Ovary (tissue), 9 donors: ENCODE data around the gene SPINK13. TPM values are rescaled to one million over a fixed set of nuclear protein-coding genes. Genes with fewer than 3 reads are reported as not detected.
"Not testable (repeated sequence)": the region's sequence is repeated elsewhere in the genome, so short reads cannot be mapped to it uniquely, and the experiment has no call there.

Experiments
- DNase-seq, 5 donors: peaks; one replicate each; pipeline ENCODE4 v3.0.0-alpha.2; 2019 to 2020
- H3K27ac ChIP-seq, 2 donors: fragments of 200-600 bp; one replicate each; pipeline versions ENCODE4 v1.5.1 to v1.8.0; 2019 to 2022
- H3K27me3 ChIP-seq: fragments of 200-600 bp; one replicate; pipeline ENCODE4 v1.8.0; 2022
- H3K36me3 ChIP-seq: fragments of 200-600 bp; sonication (generic); one replicate; pipeline ENCODE4 v1.5.1; 2019
- H3K4me1 ChIP-seq: one replicate; pipeline ENCODE4 v1.8.1; 2013; ENCODE audit warnings: mild to moderate bottlenecking, moderate library complexity; ENCODE audit not compliant: insufficient read depth
- H3K4me3 ChIP-seq: fragments of 200-600 bp; sonication (generic); one replicate; pipeline ENCODE4 v1.5.1; 2017
- H3K9me3 ChIP-seq, 2 donors: fragments of 200-600 bp in 1 of 2; sonication (generic) in 1 of 2; one replicate each; pipeline versions ENCODE4 v1.5.1 to v1.8.1; 2013 to 2019; ENCODE audit warnings: mild to moderate bottlenecking in 1 of 2, moderate library complexity in 1 of 2
- EP300 ChIP-seq: sonication (generic); formaldehyde crosslinking; IDR thresholded peaks from one replicate; pipeline ENCODE4 v1.6.1; 2017; ENCODE audit warnings: antibody characterized with exemption
- POLR2A ChIP-seq: fragments of 450-650 bp; IDR thresholded peaks from one replicate; pipeline ENCODE4 v1.6.1; 2017; ENCODE audit warnings: antibody characterized with exemption, mild to moderate bottlenecking, moderate library complexity
- WGBS, 3 donors: extraction: QIAGEN DNeasy Blood & Tissue Kit in 1 of 3; methylation state at CpG; one replicate each; pipeline versions ENCODE4 v1.1.5 to v1.1.7; 2013 to 2017; 5-methylcytosine and 5-hydroxymethylcytosine counted together
- intact Hi-C, 4 donors: fragments of 100-400 bp; cut with DNase I; formaldehyde crosslinking; loops; one replicate each; pipeline versions ENCODE4 v1.11.0 to v1.15.1; 2022 to 2023
- polyA plus RNA-seq, 2 donors: library from polyadenylated mRNA; stranded (reverse); fragments of 200-250 nt in 1 of 2; fragments of 350-450 nt in 1 of 2; fragmentation: Illumina TruSeq in 1 of 2; extraction: RNeasy Lipid Tissue Mini Kit (QIAGEN cat#74804) in 1 of 2; gene quantifications; one replicate each; pipeline ENCODE4 v1.2.3, GENCODE V29; 2013 to 2014
- total RNA-seq, 7 donors: library from RNA; depleted of rRNA in 2 of 7; stranded (reverse); fragments of >200 nt in 2 of 7; fragmentation: NEBNext Ultra II Directional in 3 of 7; extraction: Animal tissue kit (Norgen Biotek cat#: 25700) in 3 of 7; gene quantifications; one replicate each; pipeline versions ENCODE4 v1.1.0 to v1.2.4, GENCODE V29; 2016 to 2023
- TF ChIP-seq, protein P1 (sequence below), 3 donors: fragments of 450-650 bp in 2 of 3; fragments of 200-600 bp in 1 of 3; IDR thresholded peaks; one replicate each; pipeline versions ENCODE4 v1.5.1 to v1.8.0; 2016 to 2022; ENCODE audit warnings: antibody characterized with exemption in 3 of 3, mild to moderate bottlenecking in 1 of 3
- donor health status: DM: no; HTN: no; CAD: no; lungs with moderate emphysema.
- donor health status: DM: no; HTN: no; CAD: no.
- donor health status: Bipolar disorder and iron deficiency.
- donor health status: DM: yes; HTN: yes; CAD: no.
- donor health status: DM: no; HTN: no; CAD: no.
- donor health status: DM: yes; HTN: yes; CAD: no.

The SPINK13 gene
- total and polyA plus RNA-seq, 9 donors = 0.21 to 5.7 (median 1.4) TPM; not detected in 5

DNA sequence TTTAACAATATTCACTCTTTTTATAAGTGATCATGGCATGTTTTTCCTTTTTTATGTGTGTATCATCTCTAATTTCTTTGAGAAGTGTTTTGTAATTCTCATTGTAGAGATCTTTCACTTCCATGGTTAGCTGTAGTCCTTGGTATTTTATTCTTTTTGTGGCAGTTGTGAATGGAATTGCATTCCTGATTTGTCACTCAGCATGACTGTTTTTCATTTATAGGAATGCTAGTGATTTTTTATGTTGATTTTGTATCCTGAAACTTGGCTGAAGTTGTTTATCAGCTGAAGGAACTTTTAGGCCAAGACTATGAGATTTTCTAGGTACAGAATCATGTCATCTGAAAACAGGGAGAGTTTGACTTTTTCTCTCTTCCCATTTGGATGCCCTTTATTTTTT lies 13.1 kb upstream of the SPINK13 start:
- no peak for DNase-seq
- H3K27ac ChIP-seq = no peak overlapping the region
- no peaks in the 10 kb centered on the region for H3K4me1 ChIP-seq
- intact Hi-C loops = no loop called here
- no peak overlapping the region for H3K4me3 ChIP-seq
- no peaks in the 10 kb centered on the region for H3K36me3 ChIP-seq
- TF ChIP-seq, protein P1, sequence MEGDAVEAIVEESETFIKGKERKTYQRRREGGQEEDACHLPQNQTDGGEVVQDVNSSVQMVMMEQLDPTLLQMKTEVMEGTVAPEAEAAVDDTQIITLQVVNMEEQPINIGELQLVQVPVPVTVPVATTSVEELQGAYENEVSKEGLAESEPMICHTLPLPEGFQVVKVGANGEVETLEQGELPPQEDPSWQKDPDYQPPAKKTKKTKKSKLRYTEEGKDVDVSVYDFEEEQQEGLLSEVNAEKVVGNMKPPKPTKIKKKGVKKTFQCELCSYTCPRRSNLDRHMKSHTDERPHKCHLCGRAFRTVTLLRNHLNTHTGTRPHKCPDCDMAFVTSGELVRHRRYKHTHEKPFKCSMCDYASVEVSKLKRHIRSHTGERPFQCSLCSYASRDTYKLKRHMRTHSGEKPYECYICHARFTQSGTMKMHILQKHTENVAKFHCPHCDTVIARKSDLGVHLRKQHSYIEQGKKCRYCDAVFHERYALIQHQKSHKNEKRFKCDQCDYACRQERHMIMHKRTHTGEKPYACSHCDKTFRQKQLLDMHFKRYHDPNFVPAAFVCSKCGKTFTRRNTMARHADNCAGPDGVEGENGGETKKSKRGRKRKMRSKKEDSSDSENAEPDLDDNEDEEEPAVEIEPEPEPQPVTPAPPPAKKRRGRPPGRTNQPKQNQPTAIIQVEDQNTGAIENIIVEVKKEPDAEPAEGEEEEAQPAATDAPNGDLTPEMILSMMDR (IDR thresholded peaks at IDR 0.05) = no peak
- TF ChIP-seq POLR2A (no peak), EP300 (no peak)
- H3K27me3 ChIP-seq = no peaks in the 10 kb centered on the region
- no peaks in the 10 kb centered on the region for H3K9me3 ChIP-seq

DNA sequence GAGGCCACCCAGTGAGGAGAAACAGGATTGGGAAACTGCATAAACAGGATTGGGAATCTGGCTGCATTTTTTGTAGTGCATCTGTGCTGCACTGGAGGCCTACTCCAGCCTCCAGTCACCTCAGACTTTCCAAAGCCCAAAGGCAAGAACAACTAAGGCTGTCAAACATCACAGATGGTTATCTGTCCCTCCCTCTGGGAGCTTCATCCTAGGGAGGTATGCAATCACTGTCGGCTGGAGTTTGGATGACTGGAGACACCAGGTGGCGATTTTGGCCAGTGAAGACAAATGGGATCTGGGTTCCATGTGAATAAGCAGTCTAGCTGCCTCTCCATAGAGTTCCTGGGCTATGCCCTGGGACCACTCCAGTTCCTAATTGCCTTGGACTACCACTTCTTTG lies 9.3 kb upstream of the SPINK13 start:
- no peak for DNase-seq
- H3K27ac ChIP-seq = no peak overlapping the region
- H3K4me3 ChIP-seq = no peak overlapping the region
- no peak for TF ChIP-seq EP300
- TF ChIP-seq, protein P1 (IDR thresholded peaks at IDR 0.05) = no peak
- TF ChIP-seq POLR2A = no peak
- H3K27me3 ChIP-seq = no peaks in the 10 kb centered on the region
- H3K36me3 ChIP-seq = no peaks in the 10 kb centered on the region
- H3K4me1 ChIP-seq = no peaks in the 10 kb centered on the region
- 62 to 81% (median 78%) methylated on average over 2 of the region's 2 CpGs for WGBS, 3 donors
- no peaks in the 10 kb centered on the region for H3K9me3 ChIP-seq
- intact Hi-C loops = no loop called here

DNA sequence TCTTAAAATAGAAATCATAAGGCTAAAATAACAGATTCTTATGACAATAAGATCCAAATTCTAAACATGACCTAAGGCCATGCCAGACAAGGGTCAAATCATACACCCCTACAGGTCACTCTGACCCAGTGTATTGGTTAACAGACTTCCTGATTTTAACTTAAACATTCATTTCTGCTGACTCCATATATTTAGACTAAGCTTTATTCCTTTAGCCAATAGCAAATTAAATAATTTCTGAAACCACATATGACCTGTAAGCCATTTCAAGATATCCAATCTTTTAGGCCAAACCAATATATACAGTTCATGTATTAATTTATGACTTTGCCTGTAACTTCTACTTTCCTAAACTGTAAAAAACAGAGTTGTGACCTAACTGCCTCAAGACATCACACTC lies 7.4 kb upstream of the SPINK13 start:
- Histone ChIP-seq H3K36me3 (no peaks in the 10 kb centered on the region), H3K27me3 (no peaks in the 10 kb centered on the region), H3K4me3 (no peak overlapping the region), H3K9me3 (no peaks in the 10 kb centered on the region), H3K27ac (no peak overlapping the region), H3K4me1 (no peaks in the 10 kb centered on the region)
- DNase-seq = no peak
- TF ChIP-seq POLR2A (no peak), EP300 (no peak)
- TF ChIP-seq, protein P1 (IDR thresholded peaks at IDR 0.05) = no peak
- intact Hi-C loops = no loop called here

DNA sequence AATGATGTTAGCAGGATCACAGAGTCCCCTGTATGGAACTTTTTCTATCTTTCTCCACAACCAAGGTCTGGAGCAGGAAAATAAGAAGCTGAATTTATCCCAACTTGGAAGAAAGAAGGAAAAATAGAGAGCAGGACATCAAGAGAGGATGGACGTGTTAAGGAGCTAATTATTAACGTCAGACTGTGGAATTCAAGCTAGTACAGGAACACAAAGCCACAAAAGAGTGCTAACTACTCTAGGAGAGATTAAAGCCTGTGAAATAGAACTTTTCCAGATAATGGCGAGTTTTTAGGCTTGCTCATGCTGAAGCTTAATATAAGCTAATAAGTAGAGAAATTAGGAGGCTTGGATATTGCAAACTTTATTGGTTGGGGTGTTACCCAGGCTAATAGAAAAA lies 632 bp upstream of the SPINK13 start:
- no peaks in the 10 kb centered on the region for H3K27me3 ChIP-seq
- 36 to 43% (median 38%) methylated on average over 3 of the region's 3 CpGs for WGBS, 3 donors
- no peaks in the 10 kb centered on the region for H3K36me3 ChIP-seq
- no peak overlapping the region for H3K27ac ChIP-seq
- H3K9me3 ChIP-seq = no peaks in the 10 kb centered on the region
- no peak for DNase-seq
- TF ChIP-seq EP300 = no peak
- TF ChIP-seq, protein P1 (IDR thresholded peaks at IDR 0.05) = no peak
- TF ChIP-seq POLR2A = no peak
- no peak overlapping the region for H3K4me3 ChIP-seq
- H3K4me1 ChIP-seq = no peaks in the 10 kb centered on the region
- intact Hi-C loops = no loop called here

DNA sequence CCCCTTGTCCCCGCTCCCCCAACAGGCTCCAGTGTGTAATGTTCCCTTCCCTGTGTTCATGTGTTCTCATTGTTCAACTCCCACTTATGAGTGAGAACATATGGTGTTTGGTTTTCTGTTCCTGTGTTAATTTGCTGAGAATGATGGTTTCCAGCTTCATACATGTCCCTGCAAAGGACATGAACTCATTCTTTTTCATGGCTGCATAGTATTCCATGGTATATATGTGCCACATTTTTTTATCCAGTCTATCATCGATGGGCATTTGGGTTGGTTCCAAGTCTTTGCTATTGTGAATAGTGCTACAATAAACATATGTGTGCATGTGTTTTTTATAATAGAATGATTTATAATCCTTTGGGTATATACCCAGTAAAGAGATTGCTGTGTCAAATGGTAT lies 6.5 kb downstream of the SPINK13 start:
- H3K9me3 ChIP-seq, intact Hi-C loops, H3K4me3 ChIP-seq, DNase-seq, H3K36me3 ChIP-seq, H3K27me3 ChIP-seq, H3K4me1 ChIP-seq, H3K27ac ChIP-seq: not testable (repeated sequence)
- 88 to 97% (median 94%) methylated on average over 2 of the region's 2 CpGs for WGBS, 3 donors

DNA sequence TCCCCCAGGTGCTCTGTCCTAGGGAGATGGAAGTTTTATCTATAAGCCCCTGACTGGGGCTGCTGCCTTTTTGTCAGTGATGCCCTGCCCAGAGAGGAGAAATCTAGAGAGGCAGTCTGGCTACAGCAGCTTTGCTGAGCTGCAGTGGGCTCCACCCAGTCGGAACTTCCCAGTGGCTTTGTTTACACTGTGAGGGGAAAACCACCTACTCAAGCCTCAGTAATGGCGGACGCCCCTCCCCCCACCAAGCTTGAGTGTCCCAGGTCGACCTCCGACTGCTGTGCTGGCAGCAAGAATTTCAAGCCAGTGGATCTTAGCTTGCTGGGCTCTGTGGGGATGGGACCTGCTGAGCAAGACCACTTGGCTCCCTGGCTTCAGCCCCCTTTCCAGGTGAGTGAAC lies 12.3 kb downstream of the SPINK13 start:
- H3K4me3 ChIP-seq, H3K36me3 ChIP-seq, H3K27ac ChIP-seq, H3K4me1 ChIP-seq, H3K27me3 ChIP-seq, intact Hi-C loops, H3K9me3 ChIP-seq, DNase-seq: not testable (repeated sequence)
- WGBS, 3 donors = 37 to 50% (median 44%) methylated on average over 5 of the region's 5 CpGs

DNA sequence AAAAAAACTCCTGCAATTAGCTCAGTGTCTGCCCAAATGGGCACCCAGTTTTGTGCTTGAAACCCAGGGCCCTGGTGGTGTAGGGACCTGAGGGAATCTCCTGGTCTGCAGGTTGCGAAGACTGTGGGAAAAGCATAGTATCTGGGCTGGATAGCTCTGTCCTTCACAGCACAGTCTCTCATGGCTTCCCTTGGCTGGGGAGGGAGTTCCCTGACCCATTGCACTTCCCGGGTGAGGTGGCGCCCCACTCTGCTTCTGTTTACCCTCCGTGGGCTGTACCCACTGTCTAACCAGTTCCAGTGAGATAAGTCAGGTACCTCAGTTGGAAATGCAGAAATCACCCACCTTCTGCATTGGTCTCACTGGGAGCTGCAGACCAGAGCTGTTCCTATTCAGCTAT lies 12.7 kb downstream of the SPINK13 start:
- DNase-seq, H3K27me3 ChIP-seq, H3K9me3 ChIP-seq, intact Hi-C loops, H3K4me1 ChIP-seq, H3K27ac ChIP-seq, H3K4me3 ChIP-seq, H3K36me3 ChIP-seq: not testable (repeated sequence)
- 90 to 92% (median 90%) methylated on average over 4 of the region's 4 CpGs for WGBS, 3 donors
